WTC11 (cell line): ENCODE results near the gene CSRNP3. TPM values are rescaled to one million over a fixed set of nuclear protein-coding genes. Genes with fewer than 3 reads are reported as not detected.
A peak's percentile ranks its signal among the peaks of the same experiment; 100 is the strongest.

Experiments used
- ATAC-seq: fragments of 200-7000 bp; cut with Tn5 transposase; 2 replicates; pipeline ENCODE4 v1.10.0; 2021; ENCODE audit warnings: mild to moderate bottlenecking, moderate library complexity
- CTCF ChIA-PET: fragments of 300-600 bp; sonication (Branson Sonifier 250); formaldehyde crosslinking; loops from one replicate; lab custom pipeline; 2021; ENCODE audit warnings: antibody characterized with exemption; lab: Charles Lee
- POLR2A ChIA-PET: fragments of 350-600 bp; sonication (Branson Sonifier 250); formaldehyde crosslinking; loops from one replicate; lab custom pipeline; 2021; ENCODE audit warnings: antibody characterized with exemption; lab: Charles Lee
- DNase-seq: peaks from one replicate; pipeline ENCODE4 v3.0.0; 2021; ENCODE audit warnings: low spot score
- H3K27ac Mint-ChIP-seq: 2 replicates; pipeline ENCODE4 v1.8.0; 2021; ENCODE audit warnings: mixed read lengths
- H3K27me3 Mint-ChIP-seq: 2 replicates; pipeline ENCODE4 v1.8.0; 2021; ENCODE audit warnings: low read depth, mild to moderate bottlenecking, moderate library complexity, mixed read lengths
- H3K36me3 Mint-ChIP-seq: 2 replicates; pipeline ENCODE4 v1.8.0; 2021; ENCODE audit warnings: mixed read lengths
- H3K4me1 Mint-ChIP-seq: 2 replicates; pipeline ENCODE4 v1.8.0; 2022; ENCODE audit warnings: mixed read lengths
- H3K4me3 Mint-ChIP-seq: 2 replicates; pipeline ENCODE4 v1.8.0; 2021; ENCODE audit warnings: mild to moderate bottlenecking, moderate library complexity, mixed read lengths
- H3K9me3 Mint-ChIP-seq: 2 replicates; pipeline ENCODE4 v1.8.0; 2021; ENCODE audit warnings: mixed read lengths
- AFF4 ChIP-seq: sonication (generic); formaldehyde crosslinking; IDR thresholded peaks from 2 replicates; pipeline ENCODE4 v1.8.1; 2023; ENCODE audit warnings: mild to moderate bottlenecking, missing genetic modification reagents, borderline replicate concordance
- ATF1 ChIP-seq: sonication (generic); formaldehyde crosslinking; IDR thresholded peaks from 2 replicates; pipeline ENCODE4 v1.8.1; 2023; ENCODE audit warnings: mild to moderate bottlenecking, moderate library complexity, missing genetic modification reagents
- CDX4 ChIP-seq: fragments of 250-450 bp; sonication (Bioruptor Pico); IDR thresholded peaks from 2 replicates; pipeline ENCODE4 v1.9.0; 2021; ENCODE audit warnings: moderate library complexity, mild to moderate bottlenecking, inconsistent platforms, borderline replicate concordance
- CREM ChIP-seq: sonication (generic); formaldehyde crosslinking; IDR thresholded peaks from 2 replicates; pipeline ENCODE4 v1.8.1; 2022; ENCODE audit warnings: mild to moderate bottlenecking, missing genetic modification reagents, moderate library complexity
- FOXP4 ChIP-seq: sonication (generic); formaldehyde crosslinking; IDR thresholded peaks from 2 replicates; pipeline ENCODE4 v1.8.0; 2022; ENCODE audit warnings: mild to moderate bottlenecking, missing genetic modification reagents
- GRHL2 ChIP-seq: fragments of 250-450 bp; sonication (Bioruptor Pico); IDR thresholded peaks from 2 replicates; pipeline ENCODE4 v1.8.0; 2022; ENCODE audit warnings: mild to moderate bottlenecking, moderate library complexity; ENCODE audit not compliant: insufficient replicate concordance, severe bottlenecking
- MAX ChIP-seq: sonication (generic); formaldehyde crosslinking; IDR thresholded peaks from 2 replicates; pipeline ENCODE4 v1.8.0; 2022; ENCODE audit warnings: mild to moderate bottlenecking, missing genetic modification reagents
- MYBL2 ChIP-seq: sonication (generic); formaldehyde crosslinking; IDR thresholded peaks from 2 replicates; pipeline ENCODE4 v1.8.1; 2023; ENCODE audit warnings: mild to moderate bottlenecking, moderate library complexity, missing genetic modification reagents
- PRDM15 ChIP-seq: sonication (generic); formaldehyde crosslinking; IDR thresholded peaks from 2 replicates; pipeline ENCODE4 v1.8.0; 2022; ENCODE audit warnings: missing genetic modification reagents
- TEAD1 ChIP-seq: sonication (generic); formaldehyde crosslinking; IDR thresholded peaks from 2 replicates; pipeline ENCODE4 v1.8.0; 2022; ENCODE audit warnings: mild to moderate bottlenecking, missing genetic modification reagents
- TEAD4 ChIP-seq: sonication (generic); formaldehyde crosslinking; IDR thresholded peaks from 2 replicates; pipeline ENCODE4 v1.8.0; 2022; ENCODE audit warnings: mild to moderate bottlenecking, missing genetic modification reagents
- USF1 ChIP-seq: sonication (generic); formaldehyde crosslinking; IDR thresholded peaks from 2 replicates; pipeline ENCODE4 v1.8.0; 2022; ENCODE audit warnings: mild to moderate bottlenecking, missing genetic modification reagents
- USF2 ChIP-seq: sonication (generic); formaldehyde crosslinking; IDR thresholded peaks from 2 replicates; pipeline ENCODE4 v1.8.1; 2023; ENCODE audit warnings: mild to moderate bottlenecking, missing genetic modification reagents, moderate library complexity
- ZNF423 ChIP-seq: fragments of 250-450 bp; sonication (Bioruptor Pico); IDR thresholded peaks from 2 replicates; pipeline ENCODE4 v2.1.2; 2022; ENCODE audit warnings: mild to moderate bottlenecking, moderate library complexity
- ZNF425 ChIP-seq: fragments of 250-450 bp; sonication (Bioruptor Pico); conservative IDR thresholded peaks from 2 replicates; pipeline ENCODE4 v1.9.0; 2021; ENCODE audit warnings: mild to moderate bottlenecking
- ZNF671 ChIP-seq: fragments of 250-450 bp; sonication (Bioruptor Pico); IDR thresholded peaks from 2 replicates; pipeline ENCODE4 v1.8.0; 2021; ENCODE audit warnings: mild to moderate bottlenecking
- total RNA-seq: library from RNA; stranded (reverse); gene quantifications from 3 replicates; pipeline ENCODE4 v1.2.3, GENCODE V29; 2021

Gene CSRNP3
- total RNA-seq, 1 experiment from 2014 or later, result 7.3 TPM

GRCh38 chr2:165640247-165640929 lies 170.9 kb downstream of the CSRNP3 start (continued):
- TF ChIP-seq PRDM15 (CRISPR knock-in tag) (no peak), TEAD1 (CRISPR knock-in tag) (no peak)

- Mint-ChIP-seq H3K9me3 (peaks cover 17% of the 10 kb centered on the region), H3K4me1 (peaks cover 18% of the 10 kb centered on the region), H3K27me3 (no peaks in the 10 kb centered on the region), H3K36me3 (peaks cover 15% of the 10 kb centered on the region), H3K27ac (peak overlapping the region; percentile 91), H3K4me3 (no peak overlapping the region)
- TF ChIP-seq USF2 (CRISPR knock-in tag) (no peak), MAX (CRISPR knock-in tag) (no peak), USF1 (CRISPR knock-in tag) (no peak), MYBL2 (CRISPR knock-in tag) (no peak), FOXP4 (CRISPR knock-in tag) (no peak)
- DNase-seq, result no peak
- ATAC-seq, result peak; percentile 32; the same call in 1 of the 2 replicates
- ChIA-PET CTCF (no interaction called here), POLR2A (no interaction called here)
These were observed 176.7 kb downstream of the CSRNP3 start for GRCh38 chr2:165645930-165646831.

- CTCF ChIA-PET, result no interaction called here
- no peak for TF ChIP-seq CDX4 (CRISPR knock-in tag)
- no peak for TF ChIP-seq TEAD4
- TF ChIP-seq AFF4, result no peak
- TF ChIP-seq ZNF425 (CRISPR knock-in tag), result no peak
- TF ChIP-seq ZNF423, result no peak
- TF ChIP-seq ZNF671 (CRISPR knock-in tag), result no peak
- no peak for TF ChIP-seq CREM (CRISPR knock-in tag)
- no peak for TF ChIP-seq ATF1 (CRISPR knock-in tag)
- TF ChIP-seq GRHL2 (CRISPR knock-in tag), result no peak
These were observed 177.9 kb downstream of the CSRNP3 start for GRCh38 chr2:165647409-165647808.

More at GRCh38 chr2:165647409-165647808, 177.9 kb downstream of the CSRNP3 start:
- Mint-ChIP-seq H3K4me1 (peaks cover 18% of the 10 kb centered on the region), H3K36me3 (peaks cover 15% of the 10 kb centered on the region), H3K4me3 (no peak overlapping the region), H3K9me3 (peaks cover 17% of the 10 kb centered on the region), H3K27me3 (no peaks in the 10 kb centered on the region), H3K27ac (no peak overlapping the region)
- DNase-seq, result no peak
- no peak for ATAC-seq
- POLR2A ChIA-PET, result no interaction called here
